H1 (cell line): ENCODE measurements around the gene MYO1D. TPM values are rescaled to one million over a fixed set of nuclear protein-coding genes. Genes with fewer than 3 reads are reported as not detected.

Experiments used
- ATF3 ChIP-seq: IDR thresholded peaks from 2 replicates; pipeline ENCODE4 v1.6.1; 2011; ENCODE audit warnings: low read depth, mild to moderate bottlenecking, low read length; ENCODE audit not compliant: insufficient read depth
- BRCA1 ChIP-seq: IDR thresholded peaks from 2 replicates; pipeline ENCODE4 v1.6.1; 2012; ENCODE audit warnings: low read depth, low read length, improper control_type of control experiment
- CBX5 ChIP-seq: fragments of 300-800, 300-1000 bp; sonication (generic); IDR thresholded peaks from 2 replicates; pipeline ENCODE4 v1.7.1; 2016; ENCODE audit warnings: antibody characterized with exemption, low read length, low read depth
- CEBPB ChIP-seq: IDR thresholded peaks from 2 replicates; pipeline ENCODE4 v1.6.1; 2012; ENCODE audit warnings: low read depth, low read length
- CTCF ChIP-seq, 3 experiments: IDR thresholded peaks; 1 replicate in 2 of 3; 2 replicates in 1 of 3; pipeline versions ENCODE4 v1.5.1 to v1.6.1; 2011; ENCODE audit warnings: low read length in 3 of 3, mild to moderate bottlenecking in 3 of 3, inconsistent platforms in 2 of 3, low read depth in 1 of 3, moderate library complexity in 1 of 3; ENCODE audit not compliant: insufficient read depth in 1 of 3; ENCODE audit errors: control extremely low read depth in 1 of 3
- KDM1A ChIP-seq: fragments of 200-600, 300-600 bp; sonication (generic); IDR thresholded peaks from 2 replicates; pipeline ENCODE4 v1.7.1; 2016; ENCODE audit warnings: mild to moderate bottlenecking, low read length, borderline replicate concordance
- POU5F1 ChIP-seq: IDR thresholded peaks from 2 replicates; pipeline ENCODE4 v1.6.1; 2011; ENCODE audit warnings: low read depth, mild to moderate bottlenecking, low read length, moderate library complexity
- polyA plus RNA-seq, 7 experiments: library from polyadenylated mRNA; depleted of rRNA in 3 of 7; stranded (reverse) in 5 of 7; unstranded in 2 of 7; fragments of >200 nt in 5 of 7; fragments of 200-250 nt in 2 of 7; gene quantifications; 1 replicate in 5 of 7; 2 replicates in 1 of 7; 4 replicates in 1 of 7; pipeline versions ENCODE4 v1.2.1 to v1.2.3, GENCODE V29; 2011 to 2013; ENCODE audit warnings: missing spikeins in 2 of 7, mixed read lengths in 2 of 7
- total RNA-seq: library from RNA; stranded (reverse); fragmentation: NEBNext Ultra II Directional; extraction: Animal tissue kit (Norgen Biotek cat#: 25700); gene quantifications from 2 replicates; pipeline ENCODE4 v1.2.1, GENCODE V29; 2021
- TF ChIP-seq, protein P1 (sequence below): IDR thresholded peaks from 2 replicates; pipeline ENCODE4 v1.6.1; 2011; ENCODE audit warnings: low read length, improper control_type of control experiment

MYO1D gene
- total and polyA plus RNA-seq, 2 of the 8 experiments (the other 6 are each of a cell fraction or from before 2014, with no cell fraction given): 6.5 to 25.4 TPM

- TF ChIP-seq CTCF (IDR thresholded peaks at IDR 0.05; ENCODE audit: control extremely low read depth in 1 of 3, insufficient read depth in 1 of 3, low read depth in 1 of 3, low read length in 3 of 3): no peak
- TF ChIP-seq ATF3: no peak
- TF ChIP-seq BRCA1: no peak
- no peak for TF ChIP-seq CEBPB
- TF ChIP-seq, protein P1, sequence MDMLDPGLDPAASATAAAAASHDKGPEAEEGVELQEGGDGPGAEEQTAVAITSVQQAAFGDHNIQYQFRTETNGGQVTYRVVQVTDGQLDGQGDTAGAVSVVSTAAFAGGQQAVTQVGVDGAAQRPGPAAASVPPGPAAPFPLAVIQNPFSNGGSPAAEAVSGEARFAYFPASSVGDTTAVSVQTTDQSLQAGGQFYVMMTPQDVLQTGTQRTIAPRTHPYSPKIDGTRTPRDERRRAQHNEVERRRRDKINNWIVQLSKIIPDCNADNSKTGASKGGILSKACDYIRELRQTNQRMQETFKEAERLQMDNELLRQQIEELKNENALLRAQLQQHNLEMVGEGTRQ: no peak
- no peak for TF ChIP-seq POU5F1
- TF ChIP-seq CBX5: no peak
- TF ChIP-seq KDM1A: no peak
These were observed 205.0 kb downstream of the MYO1D start (continued) for GRCh38 chr17:32671896-32672295.
